SK-N-SH treated with all-trans-retinoic acid at 6 μM for 48 hours (cell line): Measurements from ENCODE around the gene CCDC24.

Experiments
- ARNTL ChIP-seq: fragments of 450-650 bp; formaldehyde crosslinking; IDR thresholded peaks from 2 replicates; pipeline ENCODE4 v1.5.0; 2020; ENCODE audit warnings: low read depth, mild to moderate bottlenecking, moderate library complexity, borderline replicate concordance
- BACH2 ChIP-seq: fragments of 250-450 bp; sonication (Bioruptor Pico); IDR thresholded peaks from 2 replicates; pipeline ENCODE4 v1.9.0; 2021; ENCODE audit warnings: mild to moderate bottlenecking, borderline replicate concordance
- CSRNP3 ChIP-seq: fragments of 250-450 bp; sonication (Bioruptor Pico); IDR thresholded peaks from 2 replicates; pipeline ENCODE4 v1.5.1; 2021; ENCODE audit warnings: mild to moderate bottlenecking, moderate library complexity
- ESRRG ChIP-seq: fragments of 250-450 bp; sonication (Bioruptor Pico); IDR thresholded peaks from 2 replicates; pipeline ENCODE4 v1.6.1; 2021; ENCODE audit warnings: mild to moderate bottlenecking
- RARB ChIP-seq: fragments of 250-450 bp; sonication (Bioruptor Pico); IDR thresholded peaks from 2 replicates; pipeline ENCODE4 v1.8.0; 2021; ENCODE audit warnings: mild to moderate bottlenecking, moderate library complexity
- TCF4 ChIP-seq: fragments of 250-450 bp; sonication (Bioruptor Pico); IDR thresholded peaks from 2 replicates; pipeline ENCODE4 v1.8.0; 2021; ENCODE audit warnings: mild to moderate bottlenecking, moderate library complexity, borderline replicate concordance
- ZFP30 ChIP-seq: fragments of 450-650 bp; formaldehyde crosslinking; IDR thresholded peaks from 2 replicates; pipeline ENCODE4 v1.5.0; 2022; ENCODE audit warnings: mild to moderate bottlenecking, moderate library complexity
- ZNF8 ChIP-seq: fragments of 450-650 bp; formaldehyde crosslinking; IDR thresholded peaks from 2 replicates; pipeline ENCODE4 v1.5.0; 2020; ENCODE audit warnings: mild to moderate bottlenecking, moderate library complexity

GRCh38 chr1:44040846-44041245 is 49.4 kb downstream of the CCDC24 start:
- TF ChIP-seq ESRRG (CRISPR knock-in tag) (no peak), BACH2 (CRISPR knock-in tag) (no peak), ZFP30 (CRISPR knock-in tag) (no peak), RARB (CRISPR knock-in tag) (no peak), CSRNP3 (CRISPR knock-in tag) (no peak), ARNTL (CRISPR knock-in tag) (no peak), ZNF8 (no peak), TCF4 (no peak)
